Globus pallidus (tissue), 1 donor: ENCODE results near the gene UCN.
"Not testable (repeated sequence)": the region's sequence is repeated elsewhere in the genome, so short reads cannot be mapped to it uniquely, and the experiment has no call there.

Source experiments
- DNase-seq: peaks from one replicate; pipeline ENCODE4 v3.0.0-alpha.2; 2015; ENCODE audit warnings: low spot score

The UCN gene, protein sequence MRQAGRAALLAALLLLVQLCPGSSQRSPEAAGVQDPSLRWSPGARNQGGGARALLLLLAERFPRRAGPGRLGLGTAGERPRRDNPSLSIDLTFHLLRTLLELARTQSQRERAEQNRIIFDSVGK

DNA sequence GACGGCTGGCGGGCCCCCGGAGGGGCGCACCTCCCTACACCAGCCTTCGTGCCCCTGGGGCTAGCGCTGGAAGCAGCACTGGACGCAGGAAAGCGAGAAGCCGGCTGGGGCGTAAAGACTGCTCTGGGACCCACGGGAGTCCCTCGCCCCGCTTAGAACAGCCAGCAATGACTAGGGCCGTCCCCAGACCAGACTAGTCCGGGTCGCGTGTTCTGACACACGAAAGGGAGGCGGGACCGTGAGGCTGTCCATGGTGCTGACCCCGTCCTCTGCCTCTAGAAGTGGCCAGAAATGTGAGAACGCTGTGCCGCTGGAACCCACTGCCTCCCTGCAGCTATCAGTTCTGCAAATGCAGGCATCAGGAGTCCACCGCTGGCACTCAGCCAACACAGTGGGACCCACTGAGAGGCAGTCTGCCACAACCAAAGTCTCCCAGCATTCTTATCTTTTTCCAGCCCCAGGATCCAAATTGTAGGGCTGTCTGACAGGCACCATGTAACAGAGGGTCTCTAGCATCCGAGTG, at the start of gene UCN:
TSS of gene UCN (minus strand) at position 87 of the 523 bp plus-strand sequence. CDS start 550 bp downstream, outside the sequence.
- no peak for DNase-seq

DNA sequence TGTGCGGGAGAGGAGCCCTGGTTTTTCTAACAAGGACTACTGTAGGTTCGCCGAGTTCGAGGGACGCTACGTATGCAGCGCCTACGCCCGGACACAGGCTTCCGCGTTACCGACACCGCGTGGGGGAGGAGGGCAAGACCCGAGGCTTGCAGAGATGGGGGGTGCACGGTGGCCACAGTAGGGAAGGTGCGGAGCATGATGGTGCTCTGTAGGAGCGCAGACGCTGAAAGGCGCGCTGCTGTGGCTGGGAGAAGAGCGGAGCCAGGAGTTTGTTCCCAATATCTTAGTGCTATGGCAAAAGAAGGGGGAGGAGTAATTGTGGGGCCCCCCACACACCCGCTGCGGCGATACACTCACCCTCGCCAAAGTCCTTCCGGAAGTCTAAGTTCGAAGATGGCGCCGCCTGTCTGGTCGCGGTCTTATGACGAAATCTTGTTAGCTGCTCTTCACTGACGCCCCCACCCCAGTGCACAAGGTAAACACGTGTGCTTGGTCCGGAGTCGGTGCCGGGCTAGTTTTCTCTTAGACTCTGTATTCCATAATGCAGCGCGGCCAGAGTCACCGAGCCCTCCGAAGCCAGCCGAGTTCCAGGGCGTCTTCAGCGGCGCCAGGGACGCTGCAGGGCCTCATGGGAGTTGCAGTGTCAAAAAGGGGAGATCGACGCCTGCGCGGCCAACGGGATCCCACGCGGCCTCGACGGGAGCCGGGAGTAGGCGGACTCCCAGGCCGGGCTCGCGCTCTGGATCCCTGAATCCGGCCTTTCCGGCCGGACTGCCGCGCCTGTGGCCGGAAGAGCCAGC, 48.3 kb upstream of the UCN start, which contains the start of gene GTF3C2:
TSS of gene GTF3C2 (minus strand) at position 383 of the 800 bp plus-strand sequence. CDS start 13,210 bp downstream, outside the sequence.
- peak; percentile 96 for DNase-seq

DNA sequence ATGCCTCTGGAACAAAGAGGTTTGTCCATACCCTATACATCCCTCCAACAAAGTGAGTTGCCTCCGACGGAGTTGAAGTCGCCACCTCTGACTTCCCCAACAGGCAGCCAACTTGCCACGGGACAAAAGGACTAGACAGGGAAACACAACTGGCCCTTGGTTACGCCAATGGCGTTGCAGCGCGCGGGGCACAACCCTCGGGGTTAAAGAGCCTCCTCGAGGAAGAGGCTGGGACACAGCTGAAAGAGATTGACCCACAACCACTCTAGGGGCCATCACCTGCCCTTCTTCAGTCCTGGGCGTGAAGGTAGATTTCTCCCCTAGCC, 47.8 kb upstream of the UCN start:
- no peak for DNase-seq

DNA sequence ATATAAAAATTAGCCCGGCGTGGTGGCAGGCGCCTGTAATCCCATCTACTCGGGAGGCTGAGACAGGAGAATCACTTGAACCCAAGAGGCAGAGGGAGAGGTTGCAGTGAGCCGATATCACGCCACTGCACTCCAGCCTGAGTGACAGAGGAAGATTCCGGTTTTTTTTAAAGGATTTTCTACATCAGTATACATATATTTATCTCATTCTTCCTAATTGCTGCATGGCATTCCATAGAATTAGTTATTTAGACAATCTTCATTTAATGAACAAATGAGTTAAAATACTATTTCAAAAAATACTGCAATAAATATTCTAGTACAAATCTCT, 46.3 kb upstream of the UCN start:
- DNase-seq, result no peak

DNA sequence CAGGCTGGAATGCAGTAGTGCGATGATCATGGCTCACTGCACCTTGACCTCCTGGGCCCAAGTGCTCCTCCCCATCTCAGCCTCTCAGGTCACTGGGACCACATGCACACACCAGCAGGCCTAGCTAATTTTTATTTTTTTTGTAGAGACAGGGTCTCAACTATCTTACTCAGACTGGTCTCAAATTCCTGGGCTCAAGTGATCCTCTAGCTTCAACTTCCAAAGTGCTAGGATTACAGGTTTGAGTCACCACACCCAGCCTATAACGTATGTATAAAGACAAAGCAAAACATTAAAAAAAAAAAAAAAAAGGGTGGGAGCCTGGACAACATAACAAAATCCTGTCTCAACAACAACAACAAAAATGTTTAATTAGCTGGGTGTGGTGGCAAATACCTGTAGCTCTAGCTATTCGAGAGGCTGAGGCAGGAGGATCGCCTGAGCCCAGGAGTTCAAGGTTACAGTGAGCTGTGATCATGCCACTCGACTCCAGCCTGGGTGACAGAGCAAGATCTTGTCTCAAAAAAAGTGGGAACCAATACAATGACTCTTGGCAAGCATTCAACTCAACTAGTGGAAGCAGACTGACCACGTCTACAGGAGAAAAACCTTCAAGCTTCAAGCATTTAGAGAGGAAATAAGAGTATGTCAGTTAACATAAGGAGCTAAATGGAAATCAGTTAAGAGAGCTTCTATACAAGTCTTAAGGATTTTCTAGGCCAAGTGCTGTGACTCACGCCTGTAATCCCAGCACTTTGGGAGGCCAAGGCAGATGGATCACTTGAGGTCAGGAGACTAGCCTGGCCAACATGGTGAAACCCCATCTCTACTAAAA, 45.7 kb upstream of the UCN start:
- no peak for DNase-seq

DNA sequence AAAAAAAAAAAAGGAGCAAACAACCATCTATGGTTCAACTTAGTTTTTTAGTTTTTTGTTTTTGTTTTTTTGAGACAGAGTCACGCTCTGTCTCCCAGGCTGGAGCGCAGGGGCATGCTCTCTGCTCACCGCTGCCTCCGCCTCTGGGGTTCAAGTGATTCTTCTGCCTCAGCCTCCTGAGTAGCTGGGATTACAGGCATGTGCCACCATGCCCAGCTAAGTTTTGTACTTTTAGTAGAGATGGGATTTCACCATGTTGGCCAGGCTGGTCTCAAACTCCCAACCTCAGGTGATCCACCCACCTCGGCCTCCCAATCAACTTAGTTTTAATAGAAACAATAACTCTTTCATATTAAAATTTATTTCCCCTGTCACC, 45.1 kb upstream of the UCN start:
- DNase-seq, result not testable (repeated sequence)

DNA sequence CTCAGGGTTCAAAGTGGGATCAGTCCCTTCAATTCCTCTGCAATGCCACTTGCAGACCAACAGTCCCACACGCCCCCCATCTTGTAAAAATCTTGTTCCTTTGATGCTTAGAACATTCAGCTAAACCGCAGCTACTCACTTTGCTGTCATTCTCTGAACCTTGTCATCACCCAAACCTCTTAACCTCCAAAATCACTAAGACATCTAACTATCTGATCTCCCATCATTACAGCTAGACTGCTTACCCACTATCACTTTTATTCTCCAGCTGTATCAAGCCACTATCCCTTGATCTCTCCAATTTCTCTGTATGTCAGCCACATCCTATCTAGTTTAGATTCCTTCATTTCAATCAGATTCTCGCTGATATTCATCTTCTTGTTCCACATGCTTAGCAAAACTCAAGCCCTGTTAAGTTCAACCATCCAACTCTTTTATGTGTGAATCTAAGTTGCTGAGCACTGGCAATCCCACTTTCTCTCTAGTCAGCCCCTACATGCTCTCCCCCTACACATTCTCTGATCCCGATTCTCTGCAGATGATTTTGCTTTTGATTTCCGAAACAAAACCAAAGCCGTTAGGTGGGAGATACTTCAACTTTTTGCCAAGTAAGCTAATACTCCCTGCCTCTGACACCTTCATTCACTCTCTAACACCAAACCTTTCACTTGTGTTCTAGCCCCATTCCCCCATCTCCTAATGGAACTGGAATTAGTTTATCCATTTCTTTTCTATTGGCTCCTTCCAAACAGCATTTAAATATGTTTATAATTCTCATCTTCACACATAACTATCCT, 43.8 kb upstream of the UCN start:
- no peak for DNase-seq

DNA sequence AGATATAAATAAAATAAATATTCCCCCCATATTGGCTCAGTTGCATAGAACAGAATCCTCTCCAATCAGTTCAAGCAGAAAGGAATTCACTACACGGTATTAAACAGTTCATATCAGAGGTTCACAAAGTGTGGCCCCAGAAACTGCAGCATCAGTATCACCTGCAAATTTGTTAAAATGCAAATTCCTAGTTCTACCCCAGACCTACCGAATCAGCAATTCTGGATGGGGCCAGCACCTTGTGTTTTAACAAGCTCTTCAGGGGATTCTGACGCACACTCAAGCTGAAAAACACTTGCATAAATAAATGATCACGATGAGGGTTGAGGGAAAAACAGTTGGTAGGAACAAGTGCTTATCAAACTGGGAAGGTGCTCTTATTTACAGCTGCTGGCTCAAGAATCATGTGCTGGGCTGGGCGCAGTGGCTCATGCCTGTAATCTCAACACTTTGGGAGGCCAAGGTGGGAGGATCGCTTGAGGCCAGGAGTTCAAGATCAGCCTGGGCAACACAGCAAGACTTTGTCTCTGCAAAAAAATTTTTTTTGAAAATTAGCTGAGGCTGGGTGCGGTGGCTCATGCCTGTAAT, 42.0 kb upstream of the UCN start:
- DNase-seq, result no peak

DNA sequence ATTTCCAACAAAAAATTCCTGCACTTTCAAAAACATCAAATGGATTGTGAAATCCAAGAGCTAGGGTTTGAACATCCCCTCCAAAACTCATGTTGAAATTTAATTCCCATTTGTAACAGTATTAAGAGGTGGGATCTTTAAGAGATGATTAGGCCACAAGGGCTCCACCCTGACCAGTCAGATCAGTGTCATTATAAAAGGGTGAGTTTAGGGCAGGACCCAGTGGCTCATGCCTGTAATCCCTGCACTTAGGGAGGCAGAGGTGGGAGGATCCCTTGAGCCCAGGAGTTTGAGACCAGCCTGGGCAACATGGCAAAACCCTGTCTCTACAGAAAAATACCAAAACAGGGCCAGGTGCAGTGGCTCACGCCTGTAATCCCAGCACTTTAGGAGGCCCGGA, 39.4 kb upstream of the UCN start:
- no peak for DNase-seq

DNA sequence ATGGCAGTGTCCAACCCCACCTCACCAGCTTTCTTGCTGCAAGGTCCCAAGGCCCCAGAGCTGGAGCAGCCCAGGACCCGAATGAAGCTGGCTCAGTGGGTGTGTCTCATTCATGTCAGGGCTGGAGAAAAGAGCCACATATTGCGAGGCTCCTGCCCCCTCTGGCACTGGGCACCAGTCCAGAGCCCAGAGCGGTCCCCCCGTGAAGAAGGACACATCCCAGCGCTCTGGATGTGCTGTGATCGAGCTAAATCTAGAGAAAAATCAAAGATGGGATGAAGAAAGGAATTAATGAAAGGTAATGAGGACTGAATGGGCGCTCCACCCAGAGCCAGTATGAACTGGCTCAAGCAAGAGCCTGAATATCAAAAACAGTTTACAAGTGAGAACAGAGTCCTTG, 27.9 kb upstream of the UCN start:
- DNase-seq, result no peak

DNA sequence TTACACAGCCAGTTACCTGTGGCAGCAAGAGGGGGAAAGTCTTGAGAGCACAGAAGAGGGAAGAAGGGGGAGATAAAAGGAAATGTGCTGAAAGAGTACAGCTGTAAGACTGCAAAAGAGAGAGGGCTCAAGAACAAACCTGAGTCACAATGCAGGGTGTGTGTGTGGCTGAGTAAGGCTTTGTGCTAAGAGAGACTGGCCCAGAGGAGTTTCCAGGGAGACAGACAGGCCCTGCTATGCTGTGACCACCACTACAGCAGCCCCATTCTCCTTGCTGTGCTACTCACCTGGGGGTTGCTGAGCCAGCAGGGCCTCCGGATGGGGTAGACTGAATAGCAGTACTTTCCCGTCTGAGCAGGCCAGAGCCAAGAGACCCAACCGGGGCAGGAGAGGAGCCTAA, 27.1 kb upstream of the UCN start:
- DNase-seq, result no peak

DNA sequence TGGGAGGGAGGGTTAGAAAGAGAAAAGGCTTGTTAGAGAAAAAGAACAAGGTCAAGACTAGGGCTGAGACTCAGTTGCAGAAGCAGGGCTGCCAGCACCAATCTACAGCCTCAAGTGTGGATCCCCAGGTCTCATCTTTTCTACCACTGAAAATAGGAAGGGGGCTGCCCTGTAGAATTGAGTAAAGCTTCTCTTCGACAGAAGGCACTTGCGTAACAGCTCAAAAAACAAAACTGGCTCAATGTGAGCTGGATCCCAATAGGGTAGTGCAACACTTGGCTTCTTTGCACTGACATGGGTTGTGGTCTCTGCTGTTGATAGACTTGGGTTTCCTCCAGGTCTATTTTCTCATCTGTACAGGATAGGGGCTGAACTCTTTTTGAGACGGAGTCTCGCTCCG, 16.5 kb upstream of the UCN start:
- no peak for DNase-seq

DNA sequence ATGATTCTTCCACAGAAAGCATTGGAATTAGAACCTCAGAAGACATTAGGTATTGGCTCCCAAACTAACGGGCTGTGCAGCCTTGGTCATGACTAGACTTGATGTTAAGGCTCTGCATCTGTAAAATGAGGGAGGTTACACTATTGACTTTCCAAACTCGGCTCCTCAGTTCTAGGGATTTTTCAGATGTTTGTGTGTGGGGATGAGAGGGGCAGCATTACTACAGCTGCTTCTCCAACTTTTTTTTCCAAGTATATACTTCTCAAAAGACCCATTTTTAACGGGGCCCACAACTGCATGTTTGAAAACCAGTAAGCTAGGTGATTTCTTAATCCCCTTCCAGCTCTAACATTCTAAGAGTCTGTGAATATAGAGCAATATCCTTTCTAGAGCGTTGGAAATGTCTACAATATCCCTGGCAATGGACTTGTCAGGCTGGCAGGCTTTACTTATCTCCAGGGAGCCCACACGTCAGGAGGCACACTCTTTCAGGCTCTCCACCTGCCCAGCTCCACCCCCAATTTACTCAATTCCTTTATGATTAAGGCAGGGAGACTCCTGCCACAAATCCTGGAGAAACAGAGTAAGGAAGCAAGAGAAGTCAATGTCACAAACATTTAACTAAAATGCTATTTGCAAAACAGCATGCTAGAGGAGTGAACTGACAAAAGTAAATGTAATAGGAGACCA, 15.5 kb upstream of the UCN start:
- no peak for DNase-seq

DNA sequence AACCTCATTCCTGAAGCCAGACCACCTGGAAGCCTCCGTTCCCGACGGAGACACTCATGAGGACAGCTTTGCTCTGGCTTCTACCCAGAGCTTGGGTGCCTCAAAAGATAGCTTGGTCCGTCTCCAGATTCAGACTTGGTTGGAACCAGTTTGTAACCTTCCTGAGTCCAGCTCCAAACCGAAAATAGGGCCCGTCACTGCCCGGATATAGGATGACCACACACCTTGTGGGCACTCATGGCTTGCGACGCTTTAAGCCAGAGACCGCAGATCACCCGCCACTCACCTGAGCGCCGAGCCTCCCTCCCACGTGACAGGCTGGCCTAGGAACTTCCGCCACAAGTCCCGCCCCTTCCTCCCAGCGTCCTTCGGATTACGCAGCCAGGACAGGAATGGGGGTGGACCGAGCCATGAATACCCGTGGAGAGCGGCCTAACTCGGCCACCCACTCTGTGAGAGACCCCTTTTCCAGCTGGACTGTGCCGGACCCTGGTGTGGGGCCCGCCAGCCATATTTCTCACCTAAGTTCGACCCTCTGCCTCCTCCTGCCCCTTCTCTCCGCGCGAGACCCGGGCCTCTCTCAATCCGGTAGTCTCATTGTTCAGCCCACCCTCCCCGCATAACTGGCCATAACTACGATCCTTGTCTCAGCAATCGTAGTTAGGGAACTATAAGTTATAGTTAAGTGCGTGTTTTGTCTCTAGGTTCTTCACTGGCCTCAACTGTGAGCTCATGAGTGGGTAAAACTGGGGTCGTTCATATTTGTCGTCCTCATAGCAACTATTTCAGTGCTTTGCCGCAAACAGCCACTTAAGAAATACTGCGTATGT, 14.7 kb upstream of the UCN start, which contains the start of gene MPV17:
TSS of gene MPV17 (minus strand) at position 332 of the 830 bp plus-strand sequence. CDS start 580 bp downstream, outside the sequence.
- peak; percentile 89 for DNase-seq

DNA sequence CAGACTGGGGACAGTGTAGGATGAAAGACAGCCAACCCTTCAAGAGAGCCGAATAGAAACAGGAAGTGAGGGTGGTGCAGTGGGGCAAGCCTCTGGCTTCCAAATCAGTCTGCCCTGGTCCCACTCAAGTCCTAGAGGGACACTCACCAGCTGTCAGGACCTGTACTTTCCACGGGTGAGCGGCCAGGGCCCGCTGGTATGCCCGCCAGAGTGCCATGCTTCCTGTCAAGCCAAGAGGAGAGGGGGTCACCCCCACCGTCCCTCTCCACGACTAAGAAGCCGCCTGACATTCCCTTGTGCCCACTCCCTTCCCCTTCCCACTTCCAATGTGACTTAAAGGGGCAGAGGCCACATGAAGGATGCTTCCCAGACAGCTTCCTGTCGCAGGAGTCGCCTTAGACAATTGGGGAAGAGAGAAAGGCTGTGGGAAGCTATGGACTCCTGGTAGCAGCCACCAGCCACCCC, 14.1 kb upstream of the UCN start:
- DNase-seq, result no peak

DNA sequence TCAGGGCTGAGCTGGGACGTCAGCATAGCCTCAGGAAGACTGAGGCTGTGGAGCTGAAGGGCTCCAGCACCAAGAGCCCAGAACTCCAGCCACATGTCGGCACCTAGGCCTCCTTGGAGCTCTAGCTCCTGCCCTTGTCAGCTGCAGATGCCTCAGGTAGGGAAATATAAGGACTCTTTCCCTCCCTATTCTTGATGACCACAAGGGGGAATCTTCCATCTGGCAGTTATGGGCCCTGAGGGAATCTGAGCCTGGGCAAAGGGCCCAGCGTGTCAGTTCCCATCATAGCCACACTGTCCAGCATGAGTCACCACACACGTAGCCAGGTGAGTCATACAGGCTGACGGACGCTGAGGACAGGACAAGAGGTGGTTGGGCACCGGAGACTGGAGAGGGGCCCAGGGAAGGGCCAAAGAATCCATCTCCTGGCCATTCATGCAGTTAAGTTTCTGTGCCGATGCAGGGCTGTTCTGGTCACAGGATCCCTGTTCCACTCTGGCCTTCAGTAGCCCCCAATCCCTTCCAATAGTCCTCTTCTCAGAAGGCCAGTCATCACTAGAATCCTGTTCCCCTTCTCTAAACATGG, 12.8 kb upstream of the UCN start:
- DNase-seq, result no peak

DNA sequence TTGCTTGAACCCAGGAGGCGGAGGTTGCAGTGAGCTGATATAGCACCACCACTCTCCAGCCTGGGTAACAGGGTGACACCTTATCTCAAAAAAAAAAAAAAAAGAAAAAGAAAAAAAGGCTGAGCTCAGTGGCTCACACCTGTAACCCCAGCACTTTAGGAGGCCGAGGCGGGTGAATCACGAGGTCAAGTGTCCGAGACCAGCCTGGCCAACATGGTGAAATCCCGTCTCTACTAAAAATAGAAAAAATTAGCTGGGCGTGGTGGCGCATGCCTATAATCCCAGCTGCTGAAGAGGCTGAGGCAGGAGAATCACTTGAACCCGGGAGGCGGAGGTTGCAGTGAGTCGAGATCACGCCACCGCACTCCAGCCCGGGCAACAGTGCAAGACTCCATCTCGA, 11.6 kb upstream of the UCN start:
- not testable (repeated sequence) for DNase-seq

DNA sequence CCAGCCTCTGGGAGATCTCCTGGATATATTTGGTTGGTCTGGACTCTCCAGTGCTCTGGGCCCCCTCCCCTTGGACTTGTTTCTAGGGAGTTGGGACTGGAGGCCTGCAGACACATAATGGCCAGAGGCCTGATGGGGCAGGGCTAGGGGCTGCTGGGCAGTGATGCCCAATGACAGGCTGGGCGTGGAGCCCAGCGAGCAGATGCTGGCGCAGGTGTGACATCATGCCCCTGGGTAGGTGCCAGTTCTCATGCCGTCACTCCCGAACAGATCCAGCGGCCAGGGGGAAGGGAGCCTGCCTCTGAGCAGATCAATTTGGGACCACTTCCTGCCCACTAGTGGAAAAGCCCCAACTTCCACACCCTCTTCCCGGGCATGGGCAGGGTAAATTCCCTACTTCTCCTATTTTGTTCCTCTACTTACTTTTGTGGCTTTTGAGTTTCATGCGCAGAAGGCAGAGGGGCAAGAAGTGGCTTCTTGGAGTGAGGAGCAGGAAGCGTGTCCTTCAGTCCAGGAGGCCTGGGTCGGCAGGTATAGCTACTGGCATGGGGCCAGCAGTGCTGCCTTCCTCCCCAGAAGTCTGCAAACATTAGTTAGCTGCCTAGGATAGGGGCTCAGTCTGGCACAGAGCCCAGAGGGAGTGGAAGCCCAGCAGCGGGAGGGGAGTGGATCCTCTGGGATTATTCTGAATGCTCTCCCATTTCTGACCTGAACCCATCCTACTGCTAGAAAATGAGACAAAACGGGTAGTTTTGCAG, 8.6 kb upstream of the UCN start:
- DNase-seq, result peak; percentile 73

DNA sequence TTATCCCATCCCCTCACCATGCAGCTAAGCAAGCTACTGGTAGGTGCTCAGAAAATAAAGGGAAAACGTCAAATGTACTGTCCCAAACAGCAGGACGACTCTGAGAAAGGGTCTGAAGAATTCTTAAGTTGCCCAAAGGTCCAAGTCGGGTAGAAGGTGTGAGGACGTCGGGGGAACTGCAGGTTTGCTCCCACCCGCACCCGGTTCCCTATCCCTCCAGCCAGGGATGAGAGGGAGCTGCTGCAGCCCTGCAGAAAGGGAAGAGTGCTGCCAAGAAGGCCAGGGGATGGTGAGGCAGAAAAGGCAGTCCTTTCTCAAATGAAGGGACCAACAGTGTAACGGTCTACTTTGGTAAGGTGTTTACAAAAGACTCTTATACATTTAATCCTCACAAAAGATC, 6.9 kb upstream of the UCN start:
- no peak for DNase-seq
